Stimulated activated memory B cell treated with anti-CD40 and anti-IgM and Interleukin-4, amounts not matched to agents 10 μg/mL and 1 μg/mL and 100 μg/mL, for 72 hours (primary cell): ENCODE measurements around the gene MCFD2.

Experiments
- ATAC-seq: fragments of 150-1000 bp; cut with Tn5 transposase; 2 replicates; pipeline ENCODE4 v1.10.0; 2021
- H3K27ac Mint-ChIP-seq: one replicate; pipeline ENCODE4 v1.8.0; 2022; ENCODE audit warnings: mild to moderate bottlenecking, mixed read lengths
- H3K27me3 Mint-ChIP-seq: one replicate; pipeline ENCODE4 v1.8.0; 2022; ENCODE audit warnings: mixed read lengths
- H3K36me3 Mint-ChIP-seq: one replicate; pipeline ENCODE4 v1.8.0; 2022; ENCODE audit warnings: mixed read lengths
- H3K4me1 Mint-ChIP-seq: one replicate; pipeline ENCODE4 v1.8.0; 2022; ENCODE audit warnings: mixed read lengths
- H3K4me3 Mint-ChIP-seq: one replicate; pipeline ENCODE4 v1.8.0; 2022; ENCODE audit warnings: mild to moderate bottlenecking, moderate library complexity, mixed read lengths
- H3K9me3 Mint-ChIP-seq: one replicate; pipeline ENCODE4 v1.8.0; 2022; ENCODE audit warnings: mixed read lengths

The MCFD2 gene

DNA sequence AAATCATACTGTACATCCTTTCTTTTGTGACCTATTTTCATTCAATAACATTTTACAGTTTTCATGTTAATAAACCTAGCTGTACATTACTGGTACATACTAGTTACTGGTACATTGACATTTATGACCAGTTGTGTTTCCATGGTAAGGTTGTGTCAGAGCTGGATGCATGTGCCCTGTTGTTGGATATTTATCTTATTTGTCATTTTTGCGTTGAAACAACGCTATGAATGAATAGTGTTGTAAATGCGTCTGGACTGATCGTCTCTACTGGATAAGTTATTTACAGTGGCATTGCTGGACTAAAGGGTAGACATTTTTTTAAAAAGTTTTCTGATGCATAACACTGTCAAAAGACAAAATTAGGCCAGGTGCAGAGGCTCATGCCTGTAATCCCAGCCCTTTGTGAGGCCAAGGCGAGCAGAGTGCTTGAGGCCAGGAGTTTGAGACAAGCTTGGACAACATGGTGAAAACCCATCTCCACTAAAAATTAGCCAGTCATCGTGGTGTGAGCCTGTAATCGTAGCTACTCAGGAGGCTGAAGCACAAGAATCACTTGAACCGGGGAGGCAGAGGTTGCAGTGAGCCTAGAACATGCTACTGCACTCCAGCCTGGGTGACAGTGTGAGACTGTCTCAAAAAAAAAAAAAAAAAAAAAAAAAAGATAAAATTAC, 40.2 kb downstream of the MCFD2 start:
- Mint-ChIP-seq H3K9me3 (no peaks in the 10 kb centered on the region), H3K4me1 (no peaks in the 10 kb centered on the region), H3K27me3 (no peaks in the 10 kb centered on the region), H3K36me3 (no peaks in the 10 kb centered on the region), H3K27ac (no peak overlapping the region), H3K4me3 (no peak overlapping the region)
- ATAC-seq, result no peak

DNA sequence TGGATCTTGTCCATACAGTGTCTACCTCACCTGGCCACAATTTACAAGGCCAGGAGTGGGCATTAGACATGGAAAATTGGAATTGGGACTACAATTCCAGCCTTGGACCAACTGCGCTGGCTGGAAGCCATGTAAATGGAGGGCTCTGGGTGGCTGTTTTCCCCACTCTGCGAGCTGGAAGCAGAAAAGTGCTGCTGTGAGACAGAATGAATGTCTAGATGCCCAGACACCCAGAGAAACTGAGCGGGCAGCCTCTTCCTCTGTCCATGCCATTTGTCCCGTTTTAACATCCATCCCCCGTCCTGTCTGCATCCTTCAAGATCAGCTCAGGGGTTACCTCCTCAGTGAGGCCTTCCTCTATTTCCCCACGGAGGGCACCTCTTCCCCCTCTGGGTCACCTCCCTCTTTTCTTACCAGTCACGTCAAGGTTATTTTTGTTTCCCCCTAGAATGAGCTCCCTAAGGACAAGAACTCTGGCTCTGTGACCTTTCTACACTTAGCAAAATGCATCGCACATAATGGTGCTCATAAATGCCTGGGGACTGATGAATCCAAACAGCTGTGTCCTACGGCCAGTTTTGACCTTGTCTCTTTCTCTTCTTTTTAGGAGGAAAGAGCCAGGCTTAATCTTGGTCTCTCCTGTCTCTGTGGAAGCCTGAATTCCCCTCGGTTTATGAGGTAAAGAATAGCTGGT, 41.2 kb downstream of the MCFD2 start:
- Mint-ChIP-seq H3K9me3 (no peaks in the 10 kb centered on the region), H3K4me3 (no peak overlapping the region), H3K36me3 (no peaks in the 10 kb centered on the region), H3K27me3 (peaks cover 6% of the 10 kb centered on the region), H3K4me1 (no peaks in the 10 kb centered on the region), H3K27ac (no peak overlapping the region)
- no peak for ATAC-seq

DNA sequence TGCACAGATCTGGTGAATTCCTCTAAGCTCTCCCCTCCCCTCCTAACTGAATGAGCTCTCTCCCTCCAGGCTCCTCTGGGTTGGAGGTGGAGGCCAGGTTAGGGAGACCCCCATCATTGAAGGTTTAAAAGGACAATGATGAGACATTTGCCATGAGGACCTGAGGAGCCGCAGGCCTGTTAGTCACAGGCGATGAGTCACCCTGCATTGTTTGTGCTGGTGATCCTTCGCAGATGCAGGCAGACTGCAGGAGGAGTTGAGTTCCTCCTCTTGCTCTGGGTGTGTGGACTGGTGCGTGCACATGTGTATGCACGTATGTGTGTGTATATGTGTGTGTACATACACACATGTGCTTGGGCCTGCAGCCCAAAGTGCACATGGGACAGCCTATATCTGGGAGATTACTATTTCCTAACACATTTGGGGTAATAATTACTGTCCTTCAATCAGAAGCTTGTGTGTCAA, 42.0 kb downstream of the MCFD2 start:
- peaks cover 10% of the 10 kb centered on the region for H3K27me3 Mint-ChIP-seq
- H3K9me3 Mint-ChIP-seq, result no peaks in the 10 kb centered on the region
- no peaks in the 10 kb centered on the region for H3K4me1 Mint-ChIP-seq
- no peak for ATAC-seq
- no peaks in the 10 kb centered on the region for H3K36me3 Mint-ChIP-seq
- no peak overlapping the region for H3K4me3 Mint-ChIP-seq
- H3K27ac Mint-ChIP-seq, result no peak overlapping the region

DNA sequence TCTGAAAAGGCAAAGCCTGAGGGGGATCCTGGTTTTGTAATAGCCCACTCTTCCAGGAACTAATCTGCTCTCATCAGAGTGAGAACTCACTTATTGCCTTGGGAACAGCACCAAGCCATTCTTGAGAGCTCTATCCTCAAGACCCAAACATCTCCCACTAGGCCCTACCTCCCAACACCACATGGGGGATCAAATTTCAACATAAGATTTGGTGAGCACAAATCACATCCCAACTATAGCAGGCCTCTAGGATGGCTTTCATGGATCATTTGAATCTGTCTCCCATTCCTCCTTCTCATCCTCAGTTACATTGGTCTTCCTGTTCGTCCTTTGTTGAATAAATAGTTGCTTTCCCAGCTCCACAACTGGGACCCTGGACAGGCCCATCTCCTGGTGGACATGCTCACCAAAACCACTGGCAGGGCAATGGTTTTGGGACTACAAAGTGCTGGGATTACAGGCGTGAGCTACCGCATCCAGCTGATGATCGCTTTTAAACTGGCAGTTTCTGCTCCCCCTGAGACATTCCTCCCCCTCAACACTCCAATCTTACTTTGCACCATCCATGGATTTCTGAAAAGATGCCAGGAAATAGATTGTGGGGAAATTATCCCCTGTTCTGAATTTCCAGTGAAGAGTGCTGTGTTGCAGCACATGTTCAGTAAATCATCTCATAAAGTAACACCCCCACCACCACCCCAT, 42.6 kb downstream of the MCFD2 start:
- Mint-ChIP-seq H3K36me3 (no peaks in the 10 kb centered on the region), H3K4me1 (no peaks in the 10 kb centered on the region), H3K4me3 (no peak overlapping the region), H3K9me3 (no peaks in the 10 kb centered on the region), H3K27ac (no peak overlapping the region), H3K27me3 (peaks cover 10% of the 10 kb centered on the region)
- ATAC-seq, result no peak

DNA sequence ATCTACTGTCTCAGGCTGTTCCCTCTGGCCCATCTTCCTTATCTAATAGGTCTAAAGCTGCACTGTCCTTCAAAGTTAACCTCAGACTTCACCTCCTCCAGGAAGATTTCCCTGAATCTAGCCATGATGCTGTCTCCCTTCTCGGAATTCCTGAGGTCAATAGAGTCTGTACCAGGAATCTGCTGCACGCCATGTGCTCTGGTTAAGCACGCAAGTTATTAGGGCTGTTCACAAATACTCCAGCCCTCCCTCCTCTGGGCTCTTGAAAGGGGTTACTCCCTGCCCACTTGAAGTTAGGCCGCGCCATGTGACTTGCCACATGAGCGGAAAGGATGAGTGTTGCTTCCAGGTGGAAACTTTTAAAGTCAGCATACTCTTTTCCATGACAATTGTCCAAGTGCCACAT, 43.6 kb downstream of the MCFD2 start:
- Mint-ChIP-seq H3K9me3 (no peaks in the 10 kb centered on the region), H3K36me3 (no peaks in the 10 kb centered on the region), H3K27me3 (peaks cover 10% of the 10 kb centered on the region), H3K4me3 (no peak overlapping the region), H3K4me1 (peaks cover under 1% of the 10 kb centered on the region), H3K27ac (no peak overlapping the region)
- no peak for ATAC-seq

DNA sequence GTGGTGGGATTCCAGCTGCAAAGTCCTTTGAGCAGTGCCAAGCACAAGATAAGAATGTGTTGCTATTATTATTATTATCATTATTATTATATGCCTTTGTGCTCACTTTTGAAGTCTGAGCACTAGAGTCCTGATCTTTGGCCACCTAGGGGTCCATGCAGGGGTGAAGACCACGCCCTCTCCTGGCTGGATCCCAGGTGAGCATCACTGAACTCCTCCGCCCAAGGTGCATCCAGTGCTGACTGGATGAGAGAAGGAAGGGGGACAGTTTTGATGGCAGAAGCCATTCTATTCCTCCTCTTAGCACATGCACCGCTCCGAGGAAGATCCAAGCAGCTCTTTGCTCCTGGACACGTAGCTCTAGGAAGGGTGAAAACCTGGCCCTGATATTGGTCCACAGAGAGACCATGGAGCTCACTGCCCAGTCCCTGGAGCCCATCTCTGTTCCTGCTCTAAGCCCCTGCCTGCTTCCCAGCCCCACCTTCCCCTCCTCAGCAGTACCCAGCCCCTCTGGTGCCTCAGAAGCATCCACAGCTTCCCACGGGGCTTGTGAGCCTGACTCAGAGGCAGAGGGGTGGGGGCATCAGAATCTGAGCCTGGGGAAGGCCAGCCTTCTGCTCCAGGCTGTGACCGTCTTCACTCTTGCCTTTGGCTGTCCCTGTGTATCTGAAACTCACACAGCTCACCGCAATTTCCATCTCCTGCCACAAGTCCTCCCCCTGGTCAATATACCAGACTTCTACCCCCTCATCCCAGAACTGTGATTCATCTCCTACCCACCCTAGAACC, 45.4 kb downstream of the MCFD2 start:
- Mint-ChIP-seq H3K4me1 (peaks cover 8% of the 10 kb centered on the region), H3K27me3 (peaks cover 10% of the 10 kb centered on the region), H3K9me3 (peaks cover 7% of the 10 kb centered on the region), H3K36me3 (peaks cover 8% of the 10 kb centered on the region), H3K27ac (no peak overlapping the region), H3K4me3 (no peak overlapping the region)
- ATAC-seq, result no peak

DNA sequence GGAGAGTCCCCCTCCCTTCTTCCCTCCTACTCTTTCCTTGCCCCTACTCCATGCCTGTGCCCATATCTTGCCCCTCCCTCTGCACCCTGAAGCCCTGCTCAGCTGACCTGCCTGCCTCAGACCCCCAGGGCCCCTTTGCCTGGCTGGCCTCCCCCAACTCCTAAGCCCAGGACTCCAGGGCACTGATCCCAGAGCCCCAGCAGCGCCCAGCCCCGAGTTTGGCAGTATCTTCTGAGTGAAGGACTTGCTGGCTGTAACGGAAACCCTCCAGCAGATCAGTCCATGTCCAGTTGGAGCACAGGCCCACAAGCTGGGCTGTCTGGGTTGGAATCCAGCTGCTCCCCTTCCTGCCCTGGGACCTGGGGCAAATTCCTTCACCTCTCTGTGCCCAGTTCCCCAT, 46.0 kb downstream of the MCFD2 start:
- peaks cover 13% of the 10 kb centered on the region for H3K36me3 Mint-ChIP-seq
- H3K4me1 Mint-ChIP-seq, result peaks cover 8% of the 10 kb centered on the region
- peaks cover 11% of the 10 kb centered on the region for H3K9me3 Mint-ChIP-seq
- no peak for ATAC-seq
- no peak overlapping the region for H3K4me3 Mint-ChIP-seq
- H3K27me3 Mint-ChIP-seq, result peaks cover 10% of the 10 kb centered on the region
- no peak overlapping the region for H3K27ac Mint-ChIP-seq

DNA sequence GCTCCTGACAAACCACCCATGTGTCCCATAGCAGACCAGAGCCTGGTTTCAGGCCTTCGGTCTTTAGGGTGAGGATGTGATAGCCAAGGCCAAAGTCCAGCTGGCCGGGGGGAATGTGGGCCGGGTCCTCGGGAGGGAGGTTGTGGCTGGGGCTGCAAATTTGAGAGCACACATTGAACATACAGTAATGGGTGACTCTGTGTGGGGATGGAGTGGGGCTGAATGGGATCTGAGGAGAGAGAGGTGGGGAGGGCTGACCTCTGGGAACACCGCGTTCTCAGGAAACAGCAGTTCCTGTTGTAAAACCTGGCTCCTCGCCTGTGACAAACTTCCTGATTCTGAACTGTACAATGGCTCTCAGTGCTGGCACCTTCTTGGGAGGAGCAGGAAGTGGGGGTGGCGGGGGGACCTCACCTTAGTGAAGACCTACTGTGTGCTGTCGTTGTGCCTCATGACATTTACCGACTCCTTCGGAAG, 48.8 kb downstream of the MCFD2 start:
- no peak for ATAC-seq
- Mint-ChIP-seq H3K4me1 (peaks cover 8% of the 10 kb centered on the region), H3K27ac (no peak overlapping the region), H3K9me3 (peaks cover 17% of the 10 kb centered on the region), H3K36me3 (peaks cover 14% of the 10 kb centered on the region), H3K4me3 (no peak overlapping the region), H3K27me3 (peaks cover 21% of the 10 kb centered on the region)

DNA sequence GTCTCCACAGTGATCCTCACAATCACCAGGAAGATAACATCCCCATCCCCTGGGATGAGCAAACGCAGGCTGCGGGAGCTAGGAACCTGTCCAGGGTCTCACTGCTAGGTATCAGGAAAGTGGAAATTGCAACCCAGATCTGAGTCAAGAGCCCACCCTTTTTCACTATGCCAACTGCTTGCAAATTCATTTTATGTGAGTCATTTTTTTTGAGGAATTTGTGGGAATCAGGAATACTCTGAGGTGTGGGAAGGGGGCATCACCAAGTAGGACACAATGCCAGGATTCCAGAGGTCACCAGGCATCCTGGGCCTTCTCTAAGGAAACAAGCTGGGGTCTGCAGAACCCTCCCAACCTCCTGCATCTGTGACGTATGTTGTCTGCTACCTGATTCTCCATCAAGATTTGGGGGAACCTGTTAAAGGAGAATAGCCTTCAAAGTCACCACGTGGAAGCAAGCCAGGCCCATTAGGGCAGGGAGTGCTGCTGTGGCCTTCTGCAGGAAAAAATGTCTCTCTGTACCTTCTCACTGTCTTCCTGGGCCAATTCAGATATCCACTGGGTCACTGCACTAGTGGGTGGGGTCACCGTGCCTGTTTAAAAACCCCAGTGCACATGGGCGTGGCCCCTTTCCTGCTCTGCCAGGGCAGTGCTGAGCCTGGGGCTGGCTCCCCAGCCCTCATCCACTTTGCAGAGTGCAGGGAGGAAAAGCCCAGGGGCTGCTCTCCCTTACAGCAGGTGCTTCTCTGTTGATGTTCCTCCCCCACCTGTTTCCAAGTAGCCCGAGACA, 50.2 kb downstream of the MCFD2 start:
- Mint-ChIP-seq H3K4me1 (peaks cover 8% of the 10 kb centered on the region), H3K27ac (no peak overlapping the region), H3K4me3 (no peak overlapping the region), H3K36me3 (peaks cover 14% of the 10 kb centered on the region), H3K27me3 (peaks cover 29% of the 10 kb centered on the region), H3K9me3 (peaks cover 17% of the 10 kb centered on the region)
- no peak for ATAC-seq

DNA sequence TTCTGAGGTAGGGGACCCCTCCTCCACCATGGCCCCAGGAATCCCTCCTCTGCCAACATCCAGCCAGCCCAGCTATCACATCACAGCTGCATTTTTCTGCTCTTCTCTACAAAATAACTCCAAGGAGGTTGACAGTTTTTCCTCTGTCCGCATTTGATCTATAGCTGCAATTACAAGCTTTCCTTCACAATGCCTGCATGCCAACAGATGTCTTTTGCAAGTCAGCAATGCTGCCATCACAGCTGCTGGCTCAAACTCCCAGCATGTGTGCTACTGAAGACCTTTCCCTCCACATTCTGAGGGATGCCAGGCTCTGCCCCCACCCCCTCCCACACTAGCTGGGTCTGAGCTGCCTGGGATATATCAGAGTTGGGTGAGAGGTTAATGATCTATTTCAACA, 51.7 kb downstream of the MCFD2 start:
- Mint-ChIP-seq H3K27me3 (peaks cover 19% of the 10 kb centered on the region), H3K9me3 (peaks cover 17% of the 10 kb centered on the region)

DNA sequence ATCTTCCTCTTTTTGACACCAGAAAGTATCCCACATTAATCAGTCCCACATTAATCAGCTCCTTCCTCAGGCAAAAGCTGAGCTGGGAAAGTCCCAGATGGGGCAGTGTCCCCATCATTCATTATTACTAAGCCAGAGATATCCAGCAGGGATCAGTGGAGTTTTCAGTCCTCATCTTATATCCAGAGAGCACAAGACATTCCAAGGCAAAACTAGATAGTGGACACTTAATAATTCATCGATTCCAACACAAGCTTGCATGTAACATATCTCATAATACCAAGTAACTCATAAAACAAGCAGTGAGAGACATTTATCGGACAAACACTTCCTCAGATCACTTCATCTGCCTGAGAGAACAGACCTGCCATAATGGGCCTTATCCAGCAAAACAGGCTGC, 53.1 kb downstream of the MCFD2 start:
- H3K27me3 Mint-ChIP-seq, result peaks cover 19% of the 10 kb centered on the region
- no peak overlapping the region for H3K27ac Mint-ChIP-seq
- H3K4me1 Mint-ChIP-seq, result peaks cover 8% of the 10 kb centered on the region
- H3K36me3 Mint-ChIP-seq, result peaks cover 14% of the 10 kb centered on the region
- no peak for ATAC-seq
- H3K9me3 Mint-ChIP-seq, result peaks cover 17% of the 10 kb centered on the region
- no peak overlapping the region for H3K4me3 Mint-ChIP-seq

More for the DNA sequence above, 51.7 kb downstream of the MCFD2 start:
- no peak overlapping the region for H3K27ac Mint-ChIP-seq
- H3K36me3 Mint-ChIP-seq, result peaks cover 14% of the 10 kb centered on the region
- ATAC-seq, result no peak
- no peak overlapping the region for H3K4me3 Mint-ChIP-seq
- H3K4me1 Mint-ChIP-seq, result peaks cover 8% of the 10 kb centered on the region

DNA sequence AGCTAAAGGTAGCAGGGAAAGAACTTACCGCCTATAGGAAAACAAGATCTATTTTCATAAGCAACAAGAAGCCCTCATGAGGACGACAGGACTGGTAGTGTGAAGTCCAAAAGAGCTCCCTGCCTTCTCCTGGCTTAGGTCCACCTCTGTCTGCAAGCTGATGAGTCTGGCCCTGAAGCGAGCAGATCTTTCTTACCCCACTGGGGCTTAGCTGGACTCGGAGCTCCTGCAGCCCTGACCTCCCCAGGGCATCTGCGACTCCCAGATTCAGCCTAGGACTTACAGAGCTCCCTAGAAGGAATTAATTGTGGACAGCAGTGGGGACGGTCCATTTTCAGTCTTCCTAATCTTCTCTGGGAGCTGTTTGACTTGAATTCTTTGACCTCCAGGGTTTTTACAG, 53.7 kb downstream of the MCFD2 start:
- peaks cover 6% of the 10 kb centered on the region for H3K4me1 Mint-ChIP-seq
- peaks cover 19% of the 10 kb centered on the region for H3K27me3 Mint-ChIP-seq
- H3K27ac Mint-ChIP-seq, result no peak overlapping the region
- ATAC-seq, result no peak
- peaks cover 14% of the 10 kb centered on the region for H3K36me3 Mint-ChIP-seq
- H3K4me3 Mint-ChIP-seq, result no peak overlapping the region
- H3K9me3 Mint-ChIP-seq, result peaks cover 17% of the 10 kb centered on the region

DNA sequence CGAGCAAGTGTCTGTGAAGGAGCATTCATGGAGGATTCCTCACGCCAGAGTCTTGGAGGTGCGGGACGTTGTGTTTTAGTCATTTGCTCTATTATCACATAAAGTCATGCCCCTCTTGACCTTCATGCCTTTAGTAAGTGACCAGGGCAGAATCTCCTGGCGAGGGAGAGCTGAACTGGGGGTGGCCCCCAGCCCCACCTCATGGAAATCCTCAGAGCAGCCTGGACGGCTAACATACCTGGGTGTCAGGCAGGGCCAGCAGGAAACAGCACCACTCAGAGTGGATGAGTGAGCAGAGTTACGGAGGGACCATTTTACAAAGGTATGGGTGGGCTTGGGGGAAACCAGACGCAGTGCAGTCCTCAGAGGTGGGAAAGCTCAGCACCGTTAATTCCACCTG, 56.1 kb downstream of the MCFD2 start:
- peaks cover 19% of the 10 kb centered on the region for H3K27me3 Mint-ChIP-seq
- H3K4me1 Mint-ChIP-seq, result no peaks in the 10 kb centered on the region
- no peak for ATAC-seq
- no peaks in the 10 kb centered on the region for H3K36me3 Mint-ChIP-seq
- peaks cover 5% of the 10 kb centered on the region for H3K9me3 Mint-ChIP-seq
- no peak overlapping the region for H3K27ac Mint-ChIP-seq
- no peak overlapping the region for H3K4me3 Mint-ChIP-seq

DNA sequence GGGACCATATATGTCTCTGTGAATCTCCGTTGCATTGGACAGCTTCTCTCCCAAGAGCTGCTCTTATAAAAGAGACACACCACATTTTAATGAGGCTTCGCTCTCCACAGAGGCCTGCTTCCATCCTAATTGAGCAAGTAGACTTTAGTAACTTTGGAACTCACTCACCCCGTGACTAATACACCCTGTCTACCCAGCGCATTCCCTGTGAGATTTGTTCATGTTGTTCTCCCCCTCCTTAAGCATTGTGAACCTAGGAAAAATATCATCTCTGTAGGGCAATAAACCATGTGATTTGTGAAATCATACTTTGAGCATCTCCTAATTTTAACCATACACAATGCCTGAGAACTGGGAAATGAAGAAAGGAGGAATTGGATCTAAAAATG, 56.9 kb downstream of the MCFD2 start:
- H3K27me3 Mint-ChIP-seq, result peaks cover 11% of the 10 kb centered on the region
- no peak overlapping the region for H3K27ac Mint-ChIP-seq
- no peaks in the 10 kb centered on the region for H3K9me3 Mint-ChIP-seq
- no peaks in the 10 kb centered on the region for H3K36me3 Mint-ChIP-seq
- no peaks in the 10 kb centered on the region for H3K4me1 Mint-ChIP-seq
- no peak for ATAC-seq
- no peak overlapping the region for H3K4me3 Mint-ChIP-seq
